H1 (cell line): ENCODE data around the gene PELI2. TPM values are rescaled to one million over a fixed set of nuclear protein-coding genes. Genes with fewer than 3 reads are reported as not detected.

Source experiments
- CTCF ChIA-PET: fragments of 300-600 bp; sonication (Branson Sonifier 250); formaldehyde crosslinking; loops from one replicate; lab custom pipeline; 2021; ENCODE audit not compliant: partially characterized antibody; lab: Charles Lee
- POLR2A ChIA-PET: fragments of 300-600 bp; sonication (Branson Sonifier 250); formaldehyde crosslinking; loops from one replicate; lab custom pipeline; 2021; ENCODE audit warnings: inconsistent platforms; ENCODE audit not compliant: partially characterized antibody; lab: Charles Lee
- DNase-seq, 2 experiments: peaks; one replicate each; pipeline versions ENCODE4 v3.0.0 to v3.0.0-alpha.2; 2010 to 2022; ENCODE audit warnings: low spot score in 2 of 2, low read depth in 1 of 2, mixed read lengths in 1 of 2
- FAIRE-seq: peaks from 2 replicates; lab custom pipeline; 2011; peaks lifted over from hg19 to GRCh38; lab: Jason Lieb, UNC
- H2AFZ ChIP-seq: 2 replicates; pipeline ENCODE4 v1.8.1; 2012; ENCODE audit warnings: low read length, inconsistent platforms
- H2AK5ac ChIP-seq: 2 replicates; pipeline ENCODE4 v1.6.1; 2013; ENCODE audit warnings: low read depth, low read length
- H2BK120ac ChIP-seq: replicated peaks from 2 replicates; pipeline ENCODE3; 2013; ENCODE audit warnings: low read depth, low read length, inconsistent platforms
- H2BK12ac ChIP-seq: 2 replicates; pipeline ENCODE4 v1.6.1; 2013; ENCODE audit warnings: low read depth, low read length
- H2BK15ac ChIP-seq: 2 replicates; pipeline ENCODE4 v1.6.1; 2013; ENCODE audit warnings: low read length
- H2BK20ac ChIP-seq: 2 replicates; pipeline ENCODE4 v1.6.1; 2013; ENCODE audit warnings: low read length
- H2BK5ac ChIP-seq: 2 replicates; pipeline ENCODE4 v1.6.1; 2013; ENCODE audit warnings: low read depth, low read length
- H3K14ac ChIP-seq: 2 replicates; pipeline ENCODE4 v1.6.1; 2013; ENCODE audit warnings: inconsistent platforms; ENCODE audit not compliant: insufficient read length
- H3K18ac ChIP-seq: 2 replicates; pipeline ENCODE4 v1.6.1; 2013; ENCODE audit warnings: low read length; ENCODE audit errors: extremely low read depth
- H3K23ac ChIP-seq: 2 replicates; pipeline ENCODE4 v1.6.1; 2013; ENCODE audit warnings: inconsistent platforms; ENCODE audit not compliant: insufficient read length
- H3K23me2 ChIP-seq: 2 replicates; pipeline ENCODE4 v1.6.1; 2013; ENCODE audit warnings: low read depth, low read length
- H3K27ac ChIP-seq: 2 replicates; pipeline ENCODE4 v1.6.1; 2011; ENCODE audit warnings: low read depth, low read length, inconsistent platforms
- H3K27me3 ChIP-seq, 4 experiments: replicated peaks in 1 of 4; 1 replicate in 1 of 4; 2 replicates in 3 of 4; pipeline versions ENCODE4 v1.6.1 to v1.8.1; 2011 to 2013; ENCODE audit warnings: low read length in 3 of 4, mild to moderate bottlenecking in 3 of 4, inconsistent platforms in 2 of 4, mixed read lengths in 2 of 4, moderate library complexity in 1 of 4; ENCODE audit not compliant: control insufficient read depth in 3 of 4, insufficient read depth in 3 of 4; ENCODE audit errors: extremely low read depth in 1 of 4
- H3K36me3 ChIP-seq, 4 experiments: 2 replicates each; pipeline versions ENCODE4 v1.6.1 to v1.8.1; 2011 to 2013; ENCODE audit warnings: mild to moderate bottlenecking in 4 of 4, low read length in 3 of 4, moderate library complexity in 2 of 4, control low read depth in 1 of 4, inconsistent platforms in 1 of 4; ENCODE audit not compliant: insufficient read depth in 4 of 4, control insufficient read depth in 2 of 4
- H3K4ac ChIP-seq: replicated peaks from 2 replicates; pipeline ENCODE3; 2013; ENCODE audit warnings: low read length, low read depth, mixed read lengths, inconsistent platforms; ENCODE audit not compliant: insufficient read length
- H3K4me1 ChIP-seq, 4 experiments: replicated peaks in 1 of 4; 1 replicate in 1 of 4; 2 replicates in 3 of 4; pipeline versions ENCODE4 v1.6.1 to v1.8.1; 2011 to 2013; ENCODE audit warnings: low read length in 3 of 4, inconsistent platforms in 2 of 4, mixed read lengths in 1 of 4; ENCODE audit not compliant: insufficient read depth in 4 of 4, control insufficient read depth in 3 of 4
- H3K4me2 ChIP-seq, 2 experiments: 2 replicates each; pipeline versions ENCODE4 v1.6.1 to v1.8.1; 2011 to 2013; ENCODE audit warnings: low read depth in 2 of 2, low read length in 2 of 2, control low read depth in 1 of 2, inconsistent platforms in 1 of 2, mild to moderate bottlenecking in 1 of 2; ENCODE audit not compliant: insufficient read depth in 1 of 2
- H3K4me3 ChIP-seq, 4 experiments: fragments of 200-600, 300-600 bp in 1 of 4; sonication (generic), shearing (Covaris generic), sonication (Bioruptor Twin) in 1 of 4; 2 replicates each; pipeline versions ENCODE4 v1.5.1 to v1.8.1; 2011 to 2016; ENCODE audit warnings: low read length in 4 of 4, low read depth in 3 of 4, control low read depth in 2 of 4, inconsistent platforms in 2 of 4, mild to moderate bottlenecking in 2 of 4, mixed read lengths in 1 of 4, moderate library complexity in 1 of 4; ENCODE audit not compliant: insufficient read depth in 2 of 4; ENCODE audit errors: extremely low read depth in 1 of 4
- H3K56ac ChIP-seq: replicated peaks from 2 replicates; pipeline ENCODE3; 2013; ENCODE audit warnings: low read depth, mild to moderate bottlenecking, mixed read lengths, low read length, inconsistent platforms; ENCODE audit not compliant: insufficient read length
- H3K79me1 ChIP-seq: 2 replicates; pipeline ENCODE4 v1.6.1; 2013; ENCODE audit warnings: low read depth, low read length, control low read depth
- H3K79me2 ChIP-seq, 2 experiments: 2 replicates each; pipeline versions ENCODE4 v1.6.1 to v1.8.1; 2012 to 2013; ENCODE audit warnings: low read length in 2 of 2, mild to moderate bottlenecking in 2 of 2, inconsistent platforms in 1 of 2; ENCODE audit not compliant: insufficient read depth in 2 of 2, control insufficient read depth in 1 of 2
- H3K9ac ChIP-seq, 4 experiments: replicated peaks in 1 of 4; 1 replicate in 1 of 4; 2 replicates in 3 of 4; pipeline versions ENCODE4 v1.6.1 to v1.8.1; 2011 to 2013; ENCODE audit warnings: low read depth in 3 of 4, low read length in 3 of 4, control low read depth in 2 of 4, mild to moderate bottlenecking in 2 of 4, moderate library complexity in 2 of 4, inconsistent platforms in 1 of 4; ENCODE audit errors: extremely low read depth in 1 of 4
- H3K9me3 ChIP-seq, 2 experiments: 2 replicates each; pipeline versions ENCODE4 v1.6.1 to v1.8.1; 2012 to 2013; ENCODE audit warnings: mild to moderate bottlenecking in 2 of 2, moderate library complexity in 2 of 2, control low read depth in 1 of 2, inconsistent platforms in 1 of 2, low read depth in 1 of 2, low read length in 1 of 2, mixed read lengths in 1 of 2; ENCODE audit not compliant: insufficient read depth in 2 of 2
- H4K20me1 ChIP-seq, 2 experiments: replicated peaks in 1 of 2; 2 replicates each; pipeline versions ENCODE3 to v1.8.1; 2011 to 2013; ENCODE audit warnings: inconsistent platforms in 2 of 2, low read length in 2 of 2, mild to moderate bottlenecking in 1 of 2; ENCODE audit not compliant: insufficient read depth in 2 of 2, control insufficient read depth in 1 of 2
- H4K5ac ChIP-seq: 2 replicates; pipeline ENCODE4 v1.6.1; 2013; ENCODE audit warnings: low read length, low read depth, mixed read lengths, inconsistent platforms; ENCODE audit not compliant: insufficient read length
- H4K8ac ChIP-seq: 2 replicates; pipeline ENCODE4 v1.8.0; 2013; ENCODE audit warnings: mild to moderate bottlenecking, moderate library complexity, low read length, inconsistent platforms; ENCODE audit not compliant: insufficient read depth; ENCODE audit errors: extremely low read depth
- H4K91ac ChIP-seq: replicated peaks from 2 replicates; pipeline ENCODE3; 2013; ENCODE audit warnings: low read length, mixed read lengths, inconsistent platforms; ENCODE audit not compliant: insufficient read length
- CTBP2 ChIP-seq: IDR thresholded peaks from 2 replicates; pipeline ENCODE4 v1.7.0; 2011; ENCODE audit warnings: borderline replicate concordance, mild to moderate bottlenecking, moderate library complexity, mixed read lengths, low read length; ENCODE audit not compliant: insufficient read depth, insufficient read length
- WGBS, 2 experiments: shearing (Covaris generic) in 1 of 2; methylation state at CpG; one replicate each; pipeline versions ENCODE4 v1.1.6 to v1.1.7; 2013 to 2015; ENCODE audit warnings: low lambda C conversion rate in 2 of 2, mixed read lengths in 2 of 2, inconsistent platforms in 1 of 2, low coverage in 1 of 2, missing lambda C conversion rate in 1 of 2; ENCODE audit not compliant: insufficient replicate concordance in 2 of 2, insufficient coverage in 1 of 2, insufficient read length in 1 of 2; ENCODE audit errors: extremely low coverage in 1 of 2, missing lambda C conversion rate in 1 of 2; 5-methylcytosine and 5-hydroxymethylcytosine counted together
- polyA plus RNA-seq, 7 experiments: library from polyadenylated mRNA; depleted of rRNA in 3 of 7; stranded (reverse) in 5 of 7; unstranded in 2 of 7; fragments of >200 nt in 5 of 7; fragments of 200-250 nt in 2 of 7; gene quantifications; 1 replicate in 5 of 7; 2 replicates in 1 of 7; 4 replicates in 1 of 7; pipeline versions ENCODE4 v1.2.1 to v1.2.3, GENCODE V29; 2011 to 2013; ENCODE audit warnings: missing spikeins in 2 of 7, mixed read lengths in 2 of 7
- total RNA-seq: library from RNA; stranded (reverse); fragmentation: NEBNext Ultra II Directional; extraction: Animal tissue kit (Norgen Biotek cat#: 25700); gene quantifications from 2 replicates; pipeline ENCODE4 v1.2.1, GENCODE V29; 2021

Gene PELI2
- total and polyA plus RNA-seq, 2 of the 8 experiments (the other 6 are each of a cell fraction or from before 2014, with no cell fraction given), result 14.6 to 25.7 TPM

GRCh38 chr14:56262530-56262929 lies 144.3 kb downstream of the PELI2 start:
- H4K8ac ChIP-seq, result no peak overlapping the region
- CTCF ChIA-PET, result interaction anchor here (0.6 to 1.8 kb wide), 2 partner anchors 12 to 64 kb away, joined by 4 to 5 read pairs; no protein-coding TSS in a partner anchor
- no peak for DNase-seq
- TF ChIP-seq CTBP2, result no peak

More at GRCh38 chr14:56262530-56262929, 144.3 kb downstream of the PELI2 start:
- H3K79me2 ChIP-seq, result no peaks in the 10 kb centered on the region
- H3K4me1 ChIP-seq, result no peaks in the 10 kb centered on the region
- H2BK15ac ChIP-seq, result no peak overlapping the region
- no peaks in the 10 kb centered on the region for H3K79me1 ChIP-seq
- no peaks in the 10 kb centered on the region for H3K27me3 ChIP-seq
- H3K36me3 ChIP-seq, result no peaks in the 10 kb centered on the region; a peak in 1 of 8 replicates
- H3K14ac ChIP-seq, result no peak overlapping the region
- no peak overlapping the region for H3K23ac ChIP-seq
- H3K27ac ChIP-seq, result no peak overlapping the region
- H3K9ac ChIP-seq, result no peak overlapping the region
- no peak overlapping the region for H4K5ac ChIP-seq
- H3K18ac ChIP-seq, result no peak overlapping the region
- POLR2A ChIA-PET, result no interaction called here
- no peak overlapping the region for H2BK12ac ChIP-seq
- no peak overlapping the region for H2BK5ac ChIP-seq
- no peak overlapping the region for H2AFZ ChIP-seq
- H3K4ac ChIP-seq, result no peak overlapping the region
- H2BK120ac ChIP-seq, result no peak overlapping the region
- FAIRE-seq, result no peak
- H3K56ac ChIP-seq, result no peak overlapping the region
- no peak overlapping the region for H3K4me3 ChIP-seq
- WGBS, 2 experiments, result 89% methylated on average over 3 of the region's 3 CpGs; no CpG with 5 or more reads in 1 of the 2 experiments
- H4K91ac ChIP-seq, result no peak overlapping the region
- no peak overlapping the region for H2BK20ac ChIP-seq
- no peaks in the 10 kb centered on the region for H3K23me2 ChIP-seq
- no peak overlapping the region for H2AK5ac ChIP-seq
- H4K20me1 ChIP-seq, result no peaks in the 10 kb centered on the region
- peaks cover 0 to 5% of the 10 kb centered on the region in 2 experiments; a peak in 1 of 4 replicates for H3K9me3 ChIP-seq
- H3K4me2 ChIP-seq, result no peak overlapping the region
